HG02588 (cell line): Measurements from ENCODE around the gene PXDN.

ENCODE experiments used
- ATAC-seq: cut with Tn5 transposase; IDR thresholded peaks from one replicate; pipeline ENCODE4 v1.9.1; 2021; ENCODE audit warnings: mild to moderate bottlenecking, moderate library complexity; ENCODE audit not compliant: unreplicated experiment

The PXDN gene

DNA sequence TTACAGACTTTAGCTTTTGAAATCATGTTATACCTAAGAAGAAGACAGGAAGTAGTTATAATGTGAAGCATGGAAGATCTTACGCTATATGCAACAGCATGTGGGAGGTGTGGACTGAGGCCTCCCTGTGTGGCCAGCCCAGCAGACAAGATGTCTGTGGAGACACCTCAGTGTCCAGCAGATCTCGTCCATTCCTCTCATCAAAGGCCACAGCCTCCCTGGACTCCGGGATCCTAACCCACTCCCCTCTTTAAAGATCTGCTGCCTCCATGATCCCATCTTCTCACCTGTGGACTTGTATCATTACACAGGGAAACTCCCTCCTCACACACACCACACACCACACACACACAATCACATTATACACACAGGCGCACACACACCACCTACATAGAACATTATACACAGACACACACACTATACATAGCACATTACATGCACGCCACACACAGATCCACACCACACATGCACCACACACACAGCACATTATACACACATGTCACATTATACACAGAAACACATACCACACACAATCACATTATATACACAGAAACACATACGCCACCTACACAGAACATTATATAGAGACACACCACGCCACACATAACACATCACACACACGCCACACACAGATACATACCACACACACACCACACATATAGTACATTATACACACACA lies 89.5 kb downstream of the PXDN start:
- no peak for ATAC-seq

DNA sequence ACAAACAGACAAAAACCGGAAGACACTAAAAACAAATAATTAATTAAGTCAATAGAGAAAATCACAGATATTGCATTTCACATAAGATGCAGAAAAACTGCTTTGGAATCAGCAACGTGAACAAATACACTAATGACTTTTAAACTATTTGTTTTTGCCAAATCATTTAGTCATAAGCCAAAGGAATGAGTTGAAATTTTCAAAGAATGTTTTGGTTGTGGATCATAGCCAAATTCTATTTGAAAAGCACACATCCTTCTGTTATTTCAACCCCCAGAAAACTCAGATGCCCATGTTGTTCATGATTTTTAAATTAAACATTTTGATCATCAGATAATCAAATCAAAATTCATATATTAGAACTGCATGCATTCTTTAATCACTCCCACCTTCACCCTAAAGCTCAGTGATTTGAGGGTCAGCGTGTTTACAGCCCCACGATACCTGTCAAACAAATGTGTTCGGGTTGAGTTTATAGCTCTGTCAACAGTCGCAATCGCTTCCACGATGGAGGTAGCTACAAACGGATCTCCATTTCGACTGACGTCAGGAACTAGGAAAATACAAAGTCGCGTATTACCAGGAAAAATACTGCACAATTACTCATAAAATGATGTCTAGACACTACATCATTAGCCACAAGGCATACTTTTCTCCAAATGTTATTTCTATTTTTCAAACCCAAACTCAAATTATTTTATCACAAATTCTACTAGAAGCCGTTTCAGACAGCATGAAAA lies 90.2 kb downstream of the PXDN start:
- ATAC-seq = no peak

DNA sequence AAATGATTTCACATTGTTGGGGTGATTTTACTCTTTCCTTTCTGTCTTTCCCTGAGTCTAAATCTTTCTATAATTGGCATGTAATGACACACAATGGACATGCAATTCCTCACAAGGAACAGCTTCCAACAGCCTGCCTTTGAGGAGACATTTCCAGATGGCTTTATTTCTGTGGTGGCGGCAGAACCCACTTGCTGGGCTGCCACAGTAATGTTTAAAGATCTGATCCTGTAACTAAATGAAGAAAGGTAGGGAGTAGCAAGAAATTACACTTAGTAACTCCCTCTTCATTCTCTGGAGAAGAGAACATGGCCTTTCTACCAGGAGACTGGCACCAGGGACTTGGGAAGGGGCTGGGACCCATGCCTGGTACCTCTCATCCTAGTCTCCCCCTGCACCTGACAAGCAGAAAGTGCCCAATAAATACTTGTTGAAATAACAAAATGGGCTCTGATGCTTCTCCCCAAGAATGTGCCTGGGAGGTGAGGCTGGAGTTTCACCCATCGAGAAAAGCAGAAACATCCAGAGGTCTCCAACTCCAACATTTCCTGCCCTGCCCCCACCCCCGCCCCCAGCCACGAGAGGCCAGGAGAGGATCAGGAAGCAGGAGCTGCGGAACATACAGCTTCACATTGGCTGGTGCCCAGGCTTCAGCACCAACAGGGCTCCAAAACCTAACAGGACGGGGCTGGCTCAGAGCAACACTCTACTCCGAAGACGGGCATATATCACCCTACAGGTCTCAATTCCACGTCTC lies 92.1 kb downstream of the PXDN start:
- ATAC-seq = no peak

DNA sequence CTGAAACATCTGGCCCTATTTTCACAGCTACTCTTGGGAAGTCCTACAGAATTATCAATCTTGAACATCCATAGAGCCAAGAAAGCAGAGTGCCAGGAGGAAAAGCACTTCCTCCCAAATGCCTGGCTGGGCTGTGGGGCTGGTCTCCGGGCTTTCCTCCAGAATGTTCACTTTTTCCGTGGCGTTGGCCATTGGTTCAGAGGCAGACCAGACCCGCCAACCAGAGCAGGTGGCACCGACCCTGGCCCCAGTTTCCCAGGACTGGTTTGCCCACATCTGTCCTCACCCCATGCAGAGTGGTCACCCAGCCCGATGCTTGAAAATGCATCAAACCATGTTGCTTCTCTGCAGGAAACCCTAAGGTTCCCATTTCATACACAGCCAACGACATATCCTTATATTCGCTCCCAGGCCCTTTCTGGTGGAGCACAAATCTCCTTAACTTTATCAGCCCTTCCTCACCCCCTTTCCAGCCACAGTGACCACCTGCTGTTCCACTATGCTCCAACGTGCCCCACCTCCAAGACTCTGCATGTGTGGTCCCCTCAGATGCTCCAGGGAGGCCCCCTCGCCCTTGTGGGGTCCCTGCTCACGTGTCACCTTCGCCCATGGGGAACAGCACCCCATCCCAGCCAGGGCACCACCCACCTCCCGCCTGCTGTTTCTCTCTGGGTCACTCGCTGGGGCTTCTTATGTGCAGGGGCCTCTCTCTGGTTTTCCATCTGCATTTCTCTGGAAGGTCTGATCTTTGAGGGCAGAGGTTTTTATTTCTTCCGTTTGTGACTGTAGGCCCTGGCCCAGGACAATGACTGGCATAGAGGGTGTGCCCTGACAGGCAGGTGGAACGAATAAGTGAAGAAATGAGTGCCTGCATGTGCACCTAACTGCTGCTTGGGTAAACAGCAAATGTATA lies 92.9 kb downstream of the PXDN start:
- ATAC-seq = no peak

- no peak for ATAC-seq
Observed at GRCh38 chr2:1650085-1650872, 94.0 kb downstream of the PXDN start.

DNA sequence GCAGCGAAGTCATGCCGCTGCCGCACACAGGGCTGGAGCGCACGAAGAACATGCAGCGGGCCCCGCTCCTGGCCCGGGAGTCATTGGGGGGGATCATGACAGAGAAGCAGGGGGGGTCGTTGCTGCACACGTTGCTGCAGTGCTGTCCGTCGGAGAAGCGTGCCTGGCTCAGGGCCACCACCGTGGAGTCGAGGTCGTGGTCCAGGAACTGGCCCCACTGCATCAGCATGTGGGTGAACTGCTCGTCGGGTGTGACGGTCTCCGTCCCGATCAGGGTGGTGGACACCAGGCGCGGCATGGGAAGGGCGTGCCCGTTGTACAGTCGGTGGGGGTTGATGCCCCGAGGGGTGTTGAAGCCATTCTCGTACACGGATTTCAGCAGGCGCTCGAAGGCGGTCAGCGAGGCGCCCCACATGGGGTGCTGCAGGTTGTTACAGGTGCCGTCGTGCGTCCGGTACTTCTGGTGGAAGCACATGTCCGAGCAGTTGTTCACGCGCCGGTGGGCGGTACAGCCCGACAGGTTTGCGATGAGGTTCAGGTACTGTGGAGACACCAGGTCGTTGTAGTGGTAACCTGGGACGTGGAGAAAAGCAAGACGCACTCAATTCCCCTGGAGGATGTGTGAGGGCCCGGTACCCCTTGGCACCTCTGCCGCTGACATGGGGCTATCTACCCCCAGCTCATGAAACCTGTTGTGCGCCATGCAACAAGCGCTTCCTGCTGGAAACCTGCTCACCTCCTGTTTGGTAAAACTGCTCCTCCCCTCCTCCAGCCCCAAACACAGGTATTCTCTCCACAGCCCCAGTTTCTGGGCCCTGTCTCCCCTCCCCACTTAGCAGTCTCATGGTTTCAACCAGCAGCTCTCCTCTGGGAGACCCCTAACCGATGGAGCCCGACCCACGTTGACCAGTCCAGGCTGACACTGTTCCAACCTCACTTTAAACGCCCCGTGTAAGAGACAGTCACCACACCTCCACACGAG lies 94.9 kb downstream of the PXDN start:
- ATAC-seq = no peak

GRCh38 chr2:1648241-1649102 lies 95.8 kb downstream of the PXDN start:
- ATAC-seq = no peak

- no peak for ATAC-seq
Observed at GRCh38 chr2:1647417-1648240, 96.7 kb downstream of the PXDN start.

GRCh38 chr2:1645761-1646476 lies 98.4 kb downstream of the PXDN start:
- no peak for ATAC-seq

DNA sequence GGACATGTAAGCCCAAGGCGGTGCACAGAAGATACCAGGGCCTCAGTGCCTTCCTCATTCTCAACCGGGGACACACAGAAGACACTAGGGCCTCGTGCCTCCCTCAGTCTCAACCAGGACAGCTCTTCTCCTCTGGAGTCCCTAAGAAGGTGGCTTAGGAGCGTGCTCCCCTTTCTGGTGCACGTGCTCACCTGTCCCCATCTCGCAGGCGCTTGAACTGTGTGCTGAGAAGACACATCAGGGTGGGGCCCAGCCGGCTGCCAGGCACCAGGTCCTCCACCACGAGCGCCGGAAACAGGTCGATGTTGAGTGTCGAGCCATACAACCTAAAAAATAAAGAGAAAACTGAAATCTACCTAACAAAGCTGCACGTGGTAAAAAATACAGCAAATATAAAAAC lies 99.9 kb downstream of the PXDN start:
- ATAC-seq = no peak

DNA sequence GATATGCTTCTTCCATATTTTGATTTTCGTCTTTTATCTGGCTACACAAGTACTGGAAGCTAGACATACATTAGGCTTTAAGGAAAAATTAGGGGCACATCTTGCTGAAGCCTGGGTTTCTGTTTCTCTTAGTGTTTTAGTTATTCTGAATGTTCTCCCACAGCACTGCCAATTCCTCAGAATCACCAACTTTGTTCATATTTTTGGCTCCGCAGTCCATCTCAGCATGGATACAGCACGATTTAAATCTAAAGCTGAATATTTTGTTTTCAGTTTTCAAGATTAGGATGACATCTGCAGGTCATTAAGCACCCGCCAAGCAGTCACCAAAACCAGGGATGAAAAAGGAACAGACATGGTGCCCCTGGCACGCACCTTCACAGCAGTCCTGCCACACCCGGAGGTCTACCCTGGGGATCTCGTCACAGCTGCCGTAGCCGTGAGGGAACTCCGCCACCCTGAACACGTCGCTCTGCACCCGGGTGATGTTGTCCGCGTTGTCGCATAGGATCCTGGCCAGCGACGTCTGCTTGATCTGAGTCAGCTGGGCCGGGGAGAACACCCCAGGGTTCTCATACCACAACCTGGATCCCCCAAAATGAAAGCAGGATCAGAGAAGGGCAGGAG lies 101.2 kb downstream of the PXDN start:
- no peak for ATAC-seq

- ATAC-seq = no peak
Observed at GRCh38 chr2:1642066-1642861, 102.1 kb downstream of the PXDN start.

- ATAC-seq = no peak
Observed at GRCh38 chr2:1641523-1641922, 102.8 kb downstream of the PXDN start.

DNA sequence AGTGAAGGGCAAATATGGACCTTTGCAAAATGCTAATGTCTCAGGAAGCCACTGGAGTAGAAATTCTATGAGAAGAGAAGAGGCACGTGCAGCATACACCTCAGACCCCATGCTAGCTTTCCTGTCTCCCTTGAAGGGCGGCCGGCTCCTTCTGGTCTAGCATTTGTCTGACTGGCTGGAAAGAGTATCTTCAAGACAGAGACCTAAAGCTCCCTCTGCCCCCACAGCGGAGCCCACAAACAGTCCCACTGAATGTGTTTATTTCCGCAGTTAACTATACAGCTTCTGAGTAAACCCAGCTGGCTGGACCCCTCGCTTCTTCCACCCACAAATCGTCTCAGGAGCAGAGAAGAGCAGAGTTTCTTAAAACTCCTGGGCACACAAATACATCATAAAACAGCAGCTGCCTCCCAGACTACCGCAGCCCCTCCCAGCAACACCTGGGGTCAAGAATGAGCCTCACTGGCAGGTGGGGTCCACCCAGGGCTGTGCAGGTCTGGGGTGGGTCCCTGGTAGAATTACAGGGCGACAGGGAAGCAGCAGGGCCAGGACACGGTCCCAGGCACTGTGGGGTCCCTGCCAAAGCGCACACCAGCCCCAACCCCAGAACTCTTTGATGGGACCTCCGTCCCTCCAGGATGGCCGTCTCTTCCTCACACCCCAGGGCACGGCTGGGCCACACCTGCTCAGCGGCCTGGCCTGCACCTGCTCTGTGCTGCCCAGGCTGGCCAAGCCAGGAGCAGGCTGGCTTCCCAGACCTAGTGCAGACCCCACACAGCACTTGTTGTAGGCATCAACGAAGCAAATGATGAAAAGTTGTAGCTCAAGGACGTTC lies 103.8 kb downstream of the PXDN start:
- ATAC-seq = no peak
